HG03575 (cell line): ENCODE data around the gene KCNQ1OT1.

Experiments used
- ATAC-seq: cut with Tn5 transposase; IDR thresholded peaks from one replicate; pipeline ENCODE4 v1.9.1; 2021; ENCODE audit not compliant: unreplicated experiment, insufficient number of reproducible peaks, low FRiP score; ENCODE audit errors: extremely low read depth

The KCNQ1OT1 gene

GRCh38 chr11:2581151-2581930 lies 118.5 kb downstream of the KCNQ1OT1 start:
- ATAC-seq: no peak

- no peak for ATAC-seq
These were observed 119.2 kb downstream of the KCNQ1OT1 start for GRCh38 chr11:2580571-2581001.

- ATAC-seq: no peak
These were observed 119.8 kb downstream of the KCNQ1OT1 start for GRCh38 chr11:2580061-2580421.

GRCh38 chr11:2579315-2580060 lies 120.3 kb downstream of the KCNQ1OT1 start:
- no peak for ATAC-seq

- no peak for ATAC-seq
These were observed 120.9 kb downstream of the KCNQ1OT1 start for GRCh38 chr11:2578929-2579270.

GRCh38 chr11:2577991-2578928 lies 121.5 kb downstream of the KCNQ1OT1 start:
- ATAC-seq: no peak

GRCh38 chr11:2577031-2577990 lies 122.5 kb downstream of the KCNQ1OT1 start:
- no peak for ATAC-seq

GRCh38 chr11:2576549-2576948 lies 123.2 kb downstream of the KCNQ1OT1 start:
- ATAC-seq: no peak

- ATAC-seq: no peak
These were observed 123.7 kb downstream of the KCNQ1OT1 start for GRCh38 chr11:2576111-2576510.

GRCh38 chr11:2575591-2576051 lies 124.2 kb downstream of the KCNQ1OT1 start:
- ATAC-seq: no peak

- ATAC-seq: no peak
These were observed 125.0 kb downstream of the KCNQ1OT1 start for GRCh38 chr11:2574553-2575535.

GRCh38 chr11:2574043-2574552 lies 125.7 kb downstream of the KCNQ1OT1 start:
- no peak for ATAC-seq

GRCh38 chr11:2573240-2574042 lies 126.4 kb downstream of the KCNQ1OT1 start:
- no peak for ATAC-seq

GRCh38 chr11:2572491-2573239 lies 127.1 kb downstream of the KCNQ1OT1 start:
- ATAC-seq: no peak

GRCh38 chr11:2571598-2572281 lies 128.1 kb downstream of the KCNQ1OT1 start:
- ATAC-seq: no peak
